Midbrain (tissue), 1 donor: ENCODE data around the gene HELZ2.
"Not testable (repeated sequence)": the region's sequence is repeated elsewhere in the genome, so short reads cannot be mapped to it uniquely, and the experiment has no call there.

ENCODE experiments used
- DNase-seq: peaks from one replicate; lab custom pipeline; 2025; lab: John Stamatoyannopoulos, UW

Gene HELZ2, protein sequence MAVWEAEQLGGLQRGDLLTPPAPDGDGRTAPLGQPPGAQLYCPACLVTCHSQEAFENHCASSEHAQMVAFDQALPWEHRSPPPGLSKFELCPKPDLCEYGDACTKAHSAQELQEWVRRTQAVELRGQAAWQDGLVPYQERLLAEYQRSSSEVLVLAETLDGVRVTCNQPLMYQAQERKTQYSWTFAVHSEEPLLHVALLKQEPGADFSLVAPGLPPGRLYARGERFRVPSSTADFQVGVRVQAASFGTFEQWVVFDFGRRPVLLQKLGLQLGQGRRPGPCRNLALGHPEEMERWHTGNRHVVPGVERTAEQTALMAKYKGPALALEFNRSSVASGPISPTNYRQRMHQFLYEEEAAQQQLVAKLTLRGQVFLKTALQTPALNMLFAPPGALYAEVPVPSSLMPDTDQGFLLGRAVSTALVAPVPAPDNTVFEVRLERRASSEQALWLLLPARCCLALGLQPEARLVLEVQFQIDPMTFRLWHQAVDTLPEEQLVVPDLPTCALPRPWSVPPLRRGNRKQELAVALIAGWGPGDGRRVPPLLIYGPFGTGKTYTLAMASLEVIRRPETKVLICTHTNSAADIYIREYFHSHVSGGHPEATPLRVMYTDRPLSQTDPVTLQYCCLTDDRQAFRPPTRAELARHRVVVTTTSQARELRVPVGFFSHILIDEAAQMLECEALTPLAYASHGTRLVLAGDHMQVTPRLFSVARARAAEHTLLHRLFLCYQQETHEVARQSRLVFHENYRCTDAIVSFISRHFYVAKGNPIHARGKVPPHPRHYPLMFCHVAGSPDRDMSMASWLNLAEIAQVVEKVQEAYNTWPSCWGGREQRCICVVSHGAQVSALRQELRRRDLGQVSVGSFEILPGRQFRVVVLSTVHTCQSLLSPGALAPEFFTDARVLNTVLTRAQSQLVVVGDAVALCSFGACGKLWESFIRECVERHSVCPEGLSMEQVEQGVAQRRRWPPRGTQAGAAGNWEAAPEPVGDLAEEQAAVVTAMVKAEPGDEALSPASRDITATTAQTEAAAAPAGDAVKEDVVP (N-terminal part only)

DNA sequence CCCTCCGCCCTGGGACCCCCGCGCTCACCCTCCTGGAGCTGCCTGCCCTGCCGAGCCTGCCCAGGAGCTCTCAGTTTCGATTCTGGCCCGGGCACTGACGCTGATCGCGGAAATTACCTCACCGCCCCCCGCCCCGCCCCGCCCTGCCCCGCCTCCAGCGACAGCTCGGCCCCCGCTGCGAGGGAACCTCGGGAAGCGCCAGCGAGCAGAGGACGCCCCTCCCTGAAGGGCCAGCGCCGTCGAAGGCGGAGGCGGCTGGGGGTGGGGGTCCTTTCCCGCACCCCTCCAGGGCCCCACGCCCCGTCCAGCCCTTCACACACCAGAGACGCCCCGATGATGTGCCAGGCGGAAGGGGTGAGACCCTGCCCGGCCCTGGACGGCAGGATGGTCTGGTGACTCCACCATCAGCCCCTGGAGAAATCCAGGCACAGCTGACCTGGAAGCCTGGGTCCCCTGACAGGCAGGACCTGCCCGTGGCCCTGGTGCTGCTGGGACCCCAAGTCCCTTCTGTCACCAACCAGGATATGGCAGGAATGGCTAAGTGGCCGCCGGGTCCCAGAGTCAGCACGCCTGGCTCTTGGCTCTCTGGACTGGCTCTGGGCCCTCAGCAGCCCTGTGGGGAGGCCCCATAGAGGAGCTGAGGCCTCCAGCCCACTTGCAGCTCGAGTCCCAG lies at the start of gene HELZ2:
Gene HELZ2, minus strand, starts transcription at position 84 of the 673 bp plus-strand sequence. CDS start 1,854 bp downstream, outside the sequence.
- DNase-seq = peak; percentile 37

DNA sequence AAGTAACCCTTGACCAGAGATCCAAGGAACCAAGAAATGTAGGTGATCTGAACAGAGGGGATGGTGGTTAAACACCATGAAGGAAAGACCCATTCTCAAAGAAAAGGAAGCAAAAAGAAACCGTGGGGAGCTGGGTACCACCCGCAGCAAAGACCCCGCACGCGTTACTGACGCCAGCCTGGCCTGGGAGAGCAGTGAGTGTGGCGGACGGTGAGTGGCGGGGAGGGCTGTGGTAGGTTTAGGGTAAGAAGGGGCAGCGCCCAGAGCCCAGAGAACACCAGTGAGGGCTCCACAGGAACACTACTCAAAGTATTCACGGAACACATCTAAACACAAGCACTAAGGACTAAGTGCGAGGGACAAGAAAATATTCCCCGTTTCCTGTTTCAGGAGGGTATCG lies 48.7 kb upstream of the HELZ2 start:
- no peak for DNase-seq

DNA sequence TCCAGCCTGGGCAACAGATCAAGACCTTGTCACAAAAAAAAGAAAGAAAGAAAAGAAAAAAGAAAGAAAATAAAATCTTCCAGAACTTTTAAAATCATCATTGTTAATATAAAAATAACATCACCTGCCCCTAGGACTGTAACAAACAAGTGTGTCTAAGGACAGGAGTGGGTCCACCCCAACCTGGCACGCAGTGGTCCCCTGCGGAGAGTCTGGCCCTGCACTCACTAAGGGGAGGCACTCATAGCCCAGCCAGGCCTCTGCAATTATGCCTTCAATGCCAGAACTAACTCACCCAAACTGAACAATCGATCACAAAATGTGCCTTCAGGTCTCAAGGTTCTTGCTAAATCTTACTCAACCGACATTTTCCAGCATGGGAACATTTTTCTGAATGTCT lies 48.1 kb upstream of the HELZ2 start:
- DNase-seq = no peak

DNA sequence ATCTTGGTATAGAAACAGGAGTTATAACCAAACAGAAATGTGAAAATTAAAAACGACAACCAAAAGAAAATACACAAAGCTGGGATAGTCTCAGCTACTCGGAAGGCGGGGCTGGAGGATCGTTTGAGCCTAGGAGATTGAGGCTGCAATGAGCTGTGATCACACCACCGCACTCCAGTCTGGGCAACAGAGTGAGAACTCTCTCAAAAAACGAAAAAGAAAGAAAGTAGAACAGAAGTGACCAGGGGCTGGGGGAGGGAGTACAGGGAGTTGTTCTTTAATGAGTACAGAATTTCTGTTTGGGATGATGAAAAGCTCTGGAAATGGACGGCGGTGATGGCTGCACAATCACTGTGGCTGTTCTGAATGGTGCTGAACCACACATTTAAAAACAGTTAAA lies 47.0 kb upstream of the HELZ2 start:
- no peak for DNase-seq

DNA sequence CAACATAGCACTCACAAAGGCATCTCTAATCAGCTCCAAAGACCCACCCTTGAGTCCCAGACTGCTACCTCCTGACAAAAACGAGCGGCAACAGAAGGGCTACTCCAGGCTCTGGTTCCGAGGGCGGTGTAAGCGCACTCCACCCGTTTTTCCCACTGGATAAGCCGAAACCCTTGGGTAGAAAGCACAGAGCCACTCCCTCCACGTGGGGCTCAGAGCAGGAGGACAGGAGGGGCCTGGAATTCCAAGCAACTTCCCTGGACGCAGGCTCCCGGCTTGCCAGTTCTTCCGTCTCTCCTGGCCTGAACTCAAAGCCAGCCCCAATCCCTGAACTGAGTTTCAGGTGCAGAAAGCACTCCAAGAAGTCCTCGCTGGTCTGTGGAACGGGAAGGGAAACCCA lies 45.5 kb upstream of the HELZ2 start:
- no peak for DNase-seq

DNA sequence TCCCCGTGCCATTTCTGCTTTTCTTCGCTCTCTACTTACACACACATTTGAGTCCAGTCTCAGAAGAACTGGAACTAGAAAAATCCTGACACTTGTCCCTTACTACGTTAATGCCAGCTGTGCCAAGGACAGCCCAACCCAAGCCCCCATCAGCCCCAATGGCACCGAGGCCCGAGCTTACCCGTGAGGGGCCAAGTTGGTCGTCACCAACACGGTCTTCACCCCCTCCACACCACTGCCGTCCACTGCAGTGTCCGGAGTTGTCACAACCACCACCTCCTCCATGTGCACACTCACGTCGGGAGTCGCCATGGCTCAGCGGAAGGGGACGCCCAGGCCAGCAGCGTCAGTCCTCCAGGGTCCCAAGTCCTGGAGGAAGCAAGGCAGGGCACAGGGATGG lies 45.0 kb upstream of the HELZ2 start:
- DNase-seq = no peak

DNA sequence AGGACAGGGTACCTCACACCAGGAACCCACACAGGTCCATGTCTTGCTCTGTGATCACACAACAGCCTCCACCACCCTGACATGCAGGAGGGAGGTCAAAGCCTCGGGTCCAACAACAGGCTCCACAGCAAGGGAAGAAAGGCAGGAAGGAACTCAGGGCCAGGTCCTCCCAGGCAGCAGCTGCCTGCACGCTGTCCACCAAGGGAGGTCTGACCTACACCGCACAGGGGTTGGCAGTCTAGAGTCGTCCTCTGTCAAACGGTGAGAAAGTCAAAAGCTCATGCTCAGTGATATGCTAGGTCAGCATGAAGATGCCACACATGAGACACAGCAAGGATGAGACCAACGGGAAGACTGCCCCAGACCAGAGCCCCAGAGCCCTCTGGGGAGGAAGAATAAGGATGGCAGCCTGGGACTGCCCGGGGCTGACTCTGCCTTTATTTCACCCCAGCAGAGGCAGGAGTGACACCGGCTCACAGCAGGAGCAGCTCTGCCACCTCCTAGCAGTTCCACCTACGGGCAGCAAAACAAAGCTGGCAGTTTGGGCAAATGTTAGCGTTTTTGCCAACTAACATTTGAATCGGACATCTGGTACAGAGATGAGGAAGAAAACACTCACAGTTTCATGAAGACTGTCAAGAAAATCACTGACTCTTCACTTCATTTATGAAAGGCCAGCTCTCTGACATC lies 44.4 kb upstream of the HELZ2 start:
- no peak for DNase-seq

DNA sequence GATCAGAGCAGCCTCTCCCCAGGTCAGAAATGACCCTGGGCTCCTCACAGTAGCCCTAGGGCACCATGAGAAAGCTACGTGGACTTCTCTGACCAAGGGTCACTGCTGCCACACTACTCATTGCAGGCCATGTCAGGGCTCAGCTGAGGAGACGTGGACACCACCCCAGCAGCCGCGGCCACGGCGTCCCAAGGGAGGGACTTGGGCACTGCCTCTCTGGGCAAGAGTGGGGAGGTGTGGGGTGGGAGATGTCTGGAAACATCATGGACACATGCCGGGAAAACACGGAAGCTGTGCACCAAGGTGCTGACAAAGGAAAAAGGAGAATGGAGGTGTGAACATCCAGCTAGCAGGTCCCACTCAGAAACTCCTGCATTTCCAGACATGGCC lies 43.8 kb upstream of the HELZ2 start:
- no peak for DNase-seq

DNA sequence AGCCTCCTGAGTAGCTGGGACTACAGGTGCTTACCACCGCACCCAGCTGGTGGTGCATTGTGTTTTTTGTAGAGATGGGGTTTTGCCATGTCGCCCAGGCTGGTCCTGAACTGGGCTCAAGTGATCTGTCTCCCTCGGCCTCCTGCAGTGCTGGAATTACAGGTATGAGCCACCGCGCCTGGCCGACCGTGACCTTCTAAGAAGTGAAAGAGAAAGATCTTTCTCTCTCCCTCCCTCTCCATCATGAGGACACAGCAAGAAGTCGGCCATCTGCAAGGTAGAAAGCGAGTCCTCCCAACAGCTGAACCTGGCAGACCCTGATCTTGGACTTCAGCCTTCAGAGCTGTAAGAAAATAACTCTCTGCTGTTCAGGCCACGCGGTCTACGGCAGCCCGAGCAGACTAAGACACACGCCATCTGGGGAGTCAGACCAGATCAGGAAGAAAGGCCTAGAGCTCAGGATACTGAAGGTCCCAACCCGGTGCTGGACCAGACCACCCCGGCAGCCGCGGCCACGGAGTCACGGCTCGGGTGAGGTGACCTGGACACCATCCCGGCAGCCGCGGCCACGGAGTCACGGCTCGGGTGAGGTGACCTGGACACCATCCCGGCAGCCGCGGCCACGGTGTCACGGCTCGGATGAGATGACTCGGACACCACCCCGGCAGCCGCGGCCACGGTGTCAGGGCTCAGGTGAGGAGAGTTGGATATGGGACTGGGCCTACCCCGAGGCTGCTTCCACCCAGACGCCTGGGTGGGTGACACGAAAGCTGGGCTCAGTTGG lies 43.2 kb upstream of the HELZ2 start:
- no peak for DNase-seq

DNA sequence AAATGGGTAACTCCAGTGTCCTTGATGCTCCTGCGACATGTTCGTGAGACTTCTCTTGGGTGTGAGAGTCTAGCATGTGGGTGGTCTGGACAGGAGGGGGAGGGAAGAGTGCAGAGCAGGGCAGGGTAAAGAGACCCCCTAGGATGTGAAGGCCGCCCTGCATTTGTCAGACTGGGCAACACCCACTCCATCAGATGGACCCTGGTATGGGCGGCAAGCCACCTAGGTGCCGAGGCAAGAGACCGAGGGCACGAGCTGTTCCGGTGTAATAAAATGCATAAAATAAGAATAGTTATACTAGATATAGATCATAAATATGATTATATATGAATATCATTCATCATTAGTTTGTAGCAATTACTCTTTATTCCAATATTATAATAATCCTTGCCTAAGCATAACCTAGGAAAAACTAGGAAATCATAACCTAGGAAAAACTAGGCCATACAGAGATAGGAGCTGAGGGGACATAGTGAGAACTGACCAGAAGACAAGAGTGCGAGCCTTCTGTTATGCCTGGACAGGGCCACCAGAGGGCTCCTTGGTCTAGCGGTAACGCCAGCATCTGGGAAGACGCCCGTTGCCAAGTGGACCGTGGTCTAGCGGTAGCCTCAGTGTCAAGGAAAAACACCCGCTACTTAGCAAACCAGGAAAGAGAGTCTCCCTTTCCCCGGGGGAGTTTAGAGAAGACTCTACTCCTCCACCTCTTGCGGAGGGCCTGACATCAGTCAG lies 40.0 kb upstream of the HELZ2 start:
- not testable (repeated sequence) for DNase-seq

DNA sequence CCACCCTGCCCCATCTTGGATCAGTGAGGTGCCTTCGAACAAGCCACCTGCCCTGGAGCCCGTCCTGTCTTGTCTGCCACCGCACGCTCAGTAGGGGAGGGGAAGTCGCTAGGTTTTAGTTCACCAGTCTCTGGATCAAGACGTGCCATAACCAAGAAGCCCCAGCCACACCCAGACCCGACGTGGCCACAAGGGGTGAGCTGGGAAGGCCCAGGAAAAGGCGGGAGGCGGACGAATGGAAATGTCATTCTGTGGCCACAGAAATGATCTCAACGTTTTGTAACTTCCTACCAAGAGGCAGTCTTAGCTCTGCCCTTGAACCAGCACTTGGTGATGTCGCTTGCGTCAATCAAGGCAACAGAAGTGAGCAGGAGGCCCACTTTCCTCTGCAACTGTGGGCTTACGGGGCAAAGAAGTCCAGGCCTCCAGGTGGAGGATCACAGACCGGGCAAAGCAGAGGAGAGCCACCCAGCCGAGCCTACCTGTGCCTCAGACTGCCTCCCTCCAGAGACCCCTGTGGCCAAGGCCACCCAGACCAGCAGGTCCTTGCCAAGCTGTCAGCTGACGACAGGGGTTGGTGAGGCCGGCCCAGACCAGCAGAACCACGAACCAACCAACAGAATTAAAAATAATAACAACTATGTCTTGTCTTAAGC lies 38.4 kb upstream of the HELZ2 start:
- DNase-seq = no peak

DNA sequence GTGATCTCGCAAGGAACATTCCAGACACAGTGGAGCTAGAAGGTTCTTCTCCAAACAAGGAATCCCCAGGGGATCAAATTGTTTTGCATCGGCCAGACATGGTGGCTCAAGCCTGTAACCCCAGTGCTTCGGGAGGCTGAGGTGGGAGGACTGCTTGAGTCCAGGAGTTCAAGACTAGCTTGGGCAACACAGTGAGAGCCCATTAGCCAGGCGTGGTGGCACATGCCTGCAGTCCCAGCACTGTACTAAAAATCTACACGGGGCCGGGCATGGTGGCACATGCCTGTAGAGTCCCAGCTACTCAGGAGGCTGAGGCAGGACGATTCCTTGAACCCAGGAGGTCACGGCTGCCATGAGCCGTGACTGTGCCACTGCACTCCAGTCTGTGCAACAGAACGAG lies 37.6 kb upstream of the HELZ2 start:
- DNase-seq = no peak

DNA sequence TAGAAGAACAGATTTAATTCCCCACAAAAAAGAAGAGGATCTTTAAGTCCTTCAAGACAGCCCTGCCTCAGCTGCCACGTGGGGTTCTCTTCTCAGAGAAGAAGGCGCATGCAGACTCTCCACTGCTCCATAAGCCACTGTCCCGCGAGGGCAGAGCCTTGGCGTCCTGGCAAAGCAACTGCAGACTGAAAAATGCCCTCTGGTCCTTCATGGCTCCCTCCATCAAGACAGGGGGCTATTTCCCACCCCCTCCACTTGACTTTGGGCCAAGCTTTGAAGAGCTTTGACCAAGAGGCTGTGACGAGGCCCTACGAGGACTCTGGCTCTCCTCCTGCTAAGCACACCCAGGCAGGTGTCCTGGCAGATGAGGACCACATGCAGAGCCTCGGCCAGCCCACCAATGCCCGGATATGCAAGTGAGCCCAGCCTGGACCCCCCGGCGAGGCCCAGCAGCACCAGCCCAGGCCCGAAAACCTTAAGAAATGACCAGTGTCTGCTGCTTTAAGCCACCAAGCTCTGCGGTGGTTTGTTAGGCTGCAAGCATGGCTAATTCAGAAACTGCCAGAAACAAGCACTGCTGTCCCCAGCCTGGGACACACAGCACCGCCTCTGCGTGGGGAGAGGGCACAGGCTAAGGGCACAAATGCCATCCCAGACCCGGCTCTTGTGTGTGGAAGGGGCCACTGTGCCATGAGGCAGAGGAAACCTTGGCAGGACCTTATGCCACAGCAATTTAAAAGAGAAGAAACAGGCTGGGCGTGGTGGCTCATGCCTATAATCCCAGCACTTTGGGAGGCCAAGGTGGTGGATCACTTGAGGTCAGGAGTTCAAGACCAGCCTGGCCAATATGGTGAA lies 36.8 kb upstream of the HELZ2 start:
- DNase-seq = no peak

DNA sequence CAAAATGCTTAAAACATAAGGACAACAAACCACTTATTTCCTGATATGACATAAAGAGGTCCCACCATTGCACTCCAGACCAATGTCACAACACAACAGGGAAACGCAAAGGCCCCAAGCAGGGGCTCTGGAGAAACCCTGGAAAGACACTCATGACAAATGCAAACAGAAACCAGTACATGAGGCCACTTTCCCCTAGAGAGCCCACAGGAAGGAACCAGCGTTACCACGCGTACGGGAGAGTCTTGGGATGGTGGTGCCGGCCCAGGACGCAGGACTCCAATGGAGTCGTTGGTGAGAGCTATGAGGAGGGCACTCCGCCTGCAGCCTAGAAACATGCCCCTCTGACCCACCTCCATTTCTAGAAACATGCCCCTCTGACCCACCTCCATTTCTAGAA lies 32.6 kb upstream of the HELZ2 start:
- DNase-seq = no peak

DNA sequence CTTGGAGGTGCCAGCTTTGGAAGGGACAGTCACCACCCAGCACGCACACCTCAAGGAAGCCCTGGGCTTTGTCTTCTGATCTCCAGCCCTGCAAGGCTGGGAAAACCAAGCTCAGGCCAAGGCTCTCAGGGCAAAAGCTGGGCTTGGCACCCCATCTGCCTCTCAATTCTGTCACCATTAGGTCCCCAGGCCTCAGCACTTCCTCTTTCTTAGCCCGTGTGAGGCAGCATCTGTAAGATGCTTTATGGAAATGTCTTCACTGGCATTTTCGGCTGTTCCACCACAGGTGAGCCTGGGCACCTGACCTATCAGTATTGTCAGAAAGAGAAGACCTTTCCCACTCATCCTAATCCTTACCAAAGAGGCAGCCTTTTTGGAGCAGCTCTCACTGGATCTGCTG lies 28.3 kb upstream of the HELZ2 start:
- no peak for DNase-seq

DNA sequence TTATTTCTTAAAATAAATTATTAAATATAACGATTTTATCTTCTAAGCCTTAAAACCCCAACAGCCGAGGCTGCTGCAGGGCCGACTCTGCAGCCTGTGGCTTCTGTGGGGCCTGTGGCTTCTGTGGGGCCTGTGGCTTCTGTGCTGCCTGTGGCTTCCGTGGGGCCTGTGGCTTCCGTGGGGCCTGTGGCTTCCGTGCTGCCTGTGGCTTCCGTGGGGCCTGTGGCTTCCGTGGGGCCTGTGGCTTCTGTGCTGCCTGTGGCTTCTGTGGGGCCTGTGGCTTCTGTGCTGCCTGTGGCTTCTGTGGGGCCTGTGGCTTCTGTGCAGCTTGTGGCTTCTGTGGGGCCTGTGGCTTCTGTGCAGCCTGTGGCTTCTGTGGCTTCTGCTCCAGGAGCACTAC lies 27.6 kb upstream of the HELZ2 start:
- not testable (repeated sequence) for DNase-seq

DNA sequence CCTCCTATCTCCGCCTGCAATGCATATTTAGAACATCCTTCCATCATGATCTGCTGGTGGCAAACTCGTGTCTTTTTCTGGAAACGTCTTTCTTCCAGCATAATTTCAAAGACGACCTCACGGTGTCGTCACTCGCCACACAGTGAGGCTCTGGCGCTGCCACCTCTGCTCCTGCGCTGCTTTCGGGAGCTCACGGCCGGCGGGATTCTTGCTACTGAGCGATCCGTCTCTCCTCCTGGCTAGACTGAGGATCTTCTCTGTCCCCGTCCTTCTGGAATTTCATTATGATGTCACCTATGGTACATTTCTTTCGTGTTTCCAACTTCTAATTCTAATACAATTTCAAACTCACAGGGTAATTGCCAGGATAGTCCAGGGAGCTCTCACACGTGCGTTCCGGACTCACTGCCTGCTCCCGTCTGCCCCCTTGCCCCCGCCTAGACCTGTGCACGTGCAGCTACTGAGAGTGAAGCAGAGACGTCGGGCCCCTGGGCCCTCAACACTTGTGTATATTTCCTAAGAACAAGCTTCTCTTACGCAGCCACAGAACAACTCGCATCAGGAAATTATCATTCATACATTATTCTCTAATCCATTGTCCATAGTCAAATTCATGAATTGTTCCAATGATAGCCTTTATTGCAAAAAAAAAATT lies 25.5 kb upstream of the HELZ2 start:
- no peak for DNase-seq
